Adrenal gland (tissue), 5 donors: ENCODE data around the gene ABLIM2.

Experiments used
- CTCF ChIP-seq, 6 experiments: fragments of 450-650 bp in 4 of 6; fragments of 200-600 bp in 2 of 6; sonication (generic) in 1 of 6; IDR thresholded peaks; 1 replicate in 5 of 6; 2 replicates in 1 of 6; pipeline versions ENCODE4 v1.5.1 to v1.8.0; 2016 to 2021; ENCODE audit warnings: antibody characterized with exemption in 6 of 6, mild to moderate bottlenecking in 2 of 6, moderate library complexity in 1 of 6
- POLR2A ChIP-seq, 2 donors: fragments of 450-650 bp; IDR thresholded peaks; one replicate each; pipeline ENCODE4 v1.6.1; 2017; ENCODE audit warnings: antibody characterized with exemption in 2 of 2, mild to moderate bottlenecking in 2 of 2, moderate library complexity in 1 of 2
- donor health status: DM: no; HTN: no; CAD: no.

- TF ChIP-seq POLR2A (IDR thresholded peaks at IDR 0.05) = no peak
- TF ChIP-seq CTCF (IDR thresholded peaks at IDR 0.05) = no peak
These were observed 130.2 kb downstream of the ABLIM2 start for GRCh38 chr4:8028368-8028767.
